Ishikawa (cell line): ENCODE results near the gene COL13A1.

Experiments
- CEBPB ChIP-seq: IDR thresholded peaks from 2 replicates; pipeline ENCODE4 v1.6.1; 2012
- CREB1 ChIP-seq: IDR thresholded peaks from 2 replicates; pipeline ENCODE4 v1.6.1; 2012; ENCODE audit warnings: low read depth
- EGR1 ChIP-seq: IDR thresholded peaks from 2 replicates; pipeline ENCODE4 v1.6.1; 2012
- EP300 ChIP-seq: IDR thresholded peaks from 2 replicates; pipeline ENCODE4 v1.6.1; 2012; ENCODE audit warnings: borderline replicate concordance
- FOXM1 ChIP-seq: IDR thresholded peaks from 2 replicates; pipeline ENCODE4 v1.6.1; 2012; ENCODE audit warnings: low read depth, borderline replicate concordance
- MAX ChIP-seq: IDR thresholded peaks from 2 replicates; pipeline ENCODE4 v1.6.1; 2012
- NFIC ChIP-seq: IDR thresholded peaks from 2 replicates; pipeline ENCODE4 v1.6.1; 2012
- RAD21 ChIP-seq: IDR thresholded peaks from 2 replicates; pipeline ENCODE4 v1.6.1; 2012; ENCODE audit warnings: low read depth
- REST ChIP-seq: IDR thresholded peaks from 2 replicates; pipeline ENCODE4 v1.6.1; 2012; ENCODE audit warnings: low read depth, mild to moderate bottlenecking
- TAF1 ChIP-seq: IDR thresholded peaks from 2 replicates; pipeline ENCODE4 v1.6.1; 2012; ENCODE audit warnings: low read depth, mild to moderate bottlenecking
- TCF12 ChIP-seq: IDR thresholded peaks from 2 replicates; pipeline ENCODE4 v1.6.1; 2012; ENCODE audit warnings: low read depth
- TEAD4 ChIP-seq: IDR thresholded peaks from 2 replicates; pipeline ENCODE4 v1.6.1; 2012
- YY1 ChIP-seq: IDR thresholded peaks from 2 replicates; pipeline ENCODE4 v1.6.1; 2012; ENCODE audit warnings: low read depth
- ZBTB7A ChIP-seq: IDR thresholded peaks from 2 replicates; pipeline ENCODE4 v1.6.1; 2012; ENCODE audit warnings: low read depth
- TF ChIP-seq, protein P1 (sequence below): IDR thresholded peaks from 2 replicates; pipeline ENCODE4 v1.6.1; 2012

Gene COL13A1

GRCh38 chr10:69890065-69890847, 88.5 kb downstream of the COL13A1 start:
- TF ChIP-seq NFIC: no peak
- TF ChIP-seq TEAD4: no peak
- TF ChIP-seq MAX: no peak
- no peak for TF ChIP-seq TCF12
- TF ChIP-seq TAF1: no peak
- no peak for TF ChIP-seq EP300
- no peak for TF ChIP-seq FOXM1
- no peak for TF ChIP-seq REST
- no peak for TF ChIP-seq EGR1

- TF ChIP-seq TEAD4 (no peak), ZBTB7A (no peak), FOXM1 (no peak), NFIC (no peak), TAF1 (no peak), RAD21 (no peak), EP300 (no peak), TCF12 (no peak), CEBPB (no peak), EGR1 (no peak), CREB1 (no peak), MAX (no peak), YY1 (no peak), REST (no peak)
- TF ChIP-seq, protein P1, sequence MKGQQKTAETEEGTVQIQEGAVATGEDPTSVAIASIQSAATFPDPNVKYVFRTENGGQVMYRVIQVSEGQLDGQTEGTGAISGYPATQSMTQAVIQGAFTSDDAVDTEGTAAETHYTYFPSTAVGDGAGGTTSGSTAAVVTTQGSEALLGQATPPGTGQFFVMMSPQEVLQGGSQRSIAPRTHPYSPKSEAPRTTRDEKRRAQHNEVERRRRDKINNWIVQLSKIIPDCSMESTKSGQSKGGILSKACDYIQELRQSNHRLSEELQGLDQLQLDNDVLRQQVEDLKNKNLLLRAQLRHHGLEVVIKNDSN: no peak
Measured at GRCh38 chr10:69891057-69891617, 89.4 kb downstream of the COL13A1 start.

DNA sequence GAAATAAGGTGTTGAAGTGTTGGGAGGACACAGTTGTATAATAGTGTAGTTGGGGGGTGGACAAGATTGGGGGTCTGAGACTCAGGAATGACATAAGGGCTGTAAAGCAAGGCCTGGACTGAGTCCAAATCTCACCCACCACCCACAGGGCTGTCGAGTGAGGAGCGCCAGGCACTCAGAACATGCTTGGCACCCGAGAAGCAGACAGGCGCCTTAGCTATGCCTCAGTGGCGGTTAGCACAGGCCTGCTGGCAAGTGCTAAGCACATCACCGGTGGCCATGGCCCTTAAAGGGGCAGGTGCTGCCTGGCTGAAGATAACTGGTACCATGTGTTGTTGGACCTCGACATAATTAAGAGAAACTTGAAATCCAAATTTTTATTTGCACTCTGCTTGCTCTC, 90.7 kb downstream of the COL13A1 start:
- TF ChIP-seq MAX (no peak), EP300 (no peak), REST (no peak), CEBPB (no peak), FOXM1 (no peak), TAF1 (no peak), EGR1 (no peak), YY1 (no peak), TCF12 (no peak), TEAD4 (no peak), ZBTB7A (no peak), NFIC (no peak), CREB1 (no peak), RAD21 (no peak)
- TF ChIP-seq, protein P1: no peak

DNA sequence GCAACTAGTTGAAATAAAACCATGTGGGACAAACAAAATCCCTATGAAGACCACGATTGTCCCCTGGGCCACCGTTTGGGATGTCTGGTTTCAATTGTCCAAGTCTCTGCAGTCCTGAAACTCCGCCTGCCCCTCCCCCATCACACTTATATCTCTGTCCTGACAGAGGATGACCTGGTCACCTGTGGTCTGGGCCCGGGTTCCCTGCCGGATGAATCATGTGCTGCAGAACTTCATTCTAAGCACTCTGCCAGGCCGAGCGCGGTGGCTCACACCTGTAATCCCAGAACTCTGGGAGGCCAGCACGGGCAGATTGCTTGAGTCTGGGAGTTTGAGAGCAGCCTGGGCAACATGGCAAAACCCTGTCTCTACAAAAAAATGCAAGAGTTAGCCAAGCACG, 91.1 kb downstream of the COL13A1 start:
- TF ChIP-seq, protein P1: no peak
- TF ChIP-seq CEBPB (no peak), MAX (no peak), RAD21 (no peak), TCF12 (no peak), TEAD4 (no peak), CREB1 (no peak), TAF1 (no peak), EGR1 (no peak), EP300 (no peak), NFIC (no peak), FOXM1 (no peak), YY1 (no peak), ZBTB7A (no peak), REST (no peak)
